Measurements from ENCODE around the gene ELFN1.

ELFN1 gene

GRCh38 chr7:1737523-1737922 lies 67.4 kb downstream of the ELFN1 start:
- Histone ChIP-seq H4K20me1 (ENCODE audit: insufficient read depth, low read length, poor library complexity, severe bottlenecking) (no peaks in the 10 kb centered on the region), H3K36me3 (ENCODE audit: insufficient read depth, low read length) (no peaks in the 10 kb centered on the region), H3K9me3 (ENCODE audit: insufficient read depth, low read depth, low read length) (no peaks in the 10 kb centered on the region), H3F3A (ENCODE audit: low read depth) (no peaks in the 10 kb centered on the region), H3K4me1 (ENCODE audit: insufficient read depth, low read length, poor library complexity, severe bottlenecking) (no peaks in the 10 kb centered on the region), H3K4me2 (ENCODE audit: low read depth, low read length, poor library complexity, severe bottlenecking) (no peak overlapping the region), H2AFZ (ENCODE audit: low read length) (no peak overlapping the region), H3K79me2 (ENCODE audit: insufficient read depth, low read length) (no peaks in the 10 kb centered on the region), H3K9ac (ENCODE audit: low read depth, low read length, poor library complexity, severe bottlenecking) (no peak overlapping the region), H3K27me3 (ENCODE audit: insufficient read depth, low read length, poor library complexity, severe bottlenecking) (no peaks in the 10 kb centered on the region), H3K4me3 (ENCODE audit: low read length, poor library complexity, severe bottlenecking) (no peak overlapping the region), H3K9me2 (replicated peaks; ENCODE audit: low read depth, low read length) (no peaks in the 10 kb centered on the region)
- TF ChIP-seq EZH2phosphoT487 (IDR thresholded peaks at IDR 0.05; ENCODE audit: borderline replicate concordance) (no peak), CTCF (conservative IDR thresholded peaks at IDR 0.05; ENCODE audit: low read length) (no peak)

- H3K4me1 ChIP-seq (ENCODE audit: insufficient read depth, low read length, poor library complexity, severe bottlenecking): no peaks in the 10 kb centered on the region
- H3F3A ChIP-seq (ENCODE audit: low read depth): no peaks in the 10 kb centered on the region
- no peak overlapping the region for H3K9ac ChIP-seq (ENCODE audit: low read depth, low read length, poor library complexity, severe bottlenecking)
- no peaks in the 10 kb centered on the region for H3K27me3 ChIP-seq (ENCODE audit: insufficient read depth, low read length, poor library complexity, severe bottlenecking)
- H3K36me3 ChIP-seq (ENCODE audit: insufficient read depth, low read length): no peaks in the 10 kb centered on the region
- H3K9me2 ChIP-seq (replicated peaks; ENCODE audit: low read depth, low read length): no peaks in the 10 kb centered on the region
- no peak overlapping the region for H3K4me3 ChIP-seq (ENCODE audit: low read length, poor library complexity, severe bottlenecking)
- H3K4me2 ChIP-seq (ENCODE audit: low read depth, low read length, poor library complexity, severe bottlenecking): no peak overlapping the region
- no peak overlapping the region for H2AFZ ChIP-seq (ENCODE audit: low read length)
- H3K79me2 ChIP-seq (ENCODE audit: insufficient read depth, low read length): no peaks in the 10 kb centered on the region
- no peak for TF ChIP-seq CTCF (conservative IDR thresholded peaks at IDR 0.05; ENCODE audit: low read length)
- TF ChIP-seq EZH2phosphoT487 (IDR thresholded peaks at IDR 0.05; ENCODE audit: borderline replicate concordance): no peak
- no peaks in the 10 kb centered on the region for H4K20me1 ChIP-seq (ENCODE audit: insufficient read depth, low read length, poor library complexity, severe bottlenecking)
- no peaks in the 10 kb centered on the region for H3K9me3 ChIP-seq (ENCODE audit: insufficient read depth, low read depth, low read length)
Measured at GRCh38 chr7:1737956-1738355, 67.9 kb downstream of the ELFN1 start.

- H3K4me3 ChIP-seq (ENCODE audit: low read length, poor library complexity, severe bottlenecking): no peak overlapping the region
Measured at GRCh38 chr7:1738511-1738910, 68.4 kb downstream of the ELFN1 start.

More at GRCh38 chr7:1738511-1738910, 68.4 kb downstream of the ELFN1 start:
- no peaks in the 10 kb centered on the region for H3F3A ChIP-seq (ENCODE audit: low read depth)
- H3K36me3 ChIP-seq (ENCODE audit: insufficient read depth, low read length): no peaks in the 10 kb centered on the region
- H3K4me2 ChIP-seq (ENCODE audit: low read depth, low read length, poor library complexity, severe bottlenecking): peak overlapping the region; percentile 2
- H4K20me1 ChIP-seq (ENCODE audit: insufficient read depth, low read length, poor library complexity, severe bottlenecking): no peaks in the 10 kb centered on the region
- H3K4me1 ChIP-seq (ENCODE audit: insufficient read depth, low read length, poor library complexity, severe bottlenecking): no peaks in the 10 kb centered on the region
- H3K9me3 ChIP-seq (ENCODE audit: insufficient read depth, low read depth, low read length): no peaks in the 10 kb centered on the region
- H3K9ac ChIP-seq (ENCODE audit: low read depth, low read length, poor library complexity, severe bottlenecking): no peak overlapping the region
- no peak overlapping the region for H2AFZ ChIP-seq (ENCODE audit: low read length)
- TF ChIP-seq EZH2phosphoT487 (IDR thresholded peaks at IDR 0.05; ENCODE audit: borderline replicate concordance) (no peak), CTCF (conservative IDR thresholded peaks at IDR 0.05; ENCODE audit: low read length) (no peak)
- H3K27me3 ChIP-seq (ENCODE audit: insufficient read depth, low read length, poor library complexity, severe bottlenecking): no peaks in the 10 kb centered on the region
- H3K9me2 ChIP-seq (replicated peaks; ENCODE audit: low read depth, low read length): no peaks in the 10 kb centered on the region
- no peaks in the 10 kb centered on the region for H3K79me2 ChIP-seq (ENCODE audit: insufficient read depth, low read length)

Data from Loucy (cell line).